Measurements from ENCODE around the gene RABGAP1L. TPM values are rescaled to one million over a fixed set of nuclear protein-coding genes. Genes with fewer than 3 reads are reported as not detected.
"Not testable (repeated sequence)": the region's sequence is repeated elsewhere in the genome, so short reads cannot be mapped to it uniquely, and the experiment has no call there.

The RABGAP1L gene
- total RNA-seq, 1 donor from 2014 or later: 36.9 TPM

GRCh38 chr1:174829990-174830389, 670.7 kb downstream of the RABGAP1L start:
- H3K4me1 Mint-ChIP-seq: no peaks in the 10 kb centered on the region
- H3K27me3 Mint-ChIP-seq: no peaks in the 10 kb centered on the region
- intact Hi-C loops (cut with micrococcal nuclease): no loop called here
- no peak overlapping the region for H3K4me3 Mint-ChIP-seq
- H3K27ac Mint-ChIP-seq: no peak overlapping the region
- DNase-seq: no peak
- no peaks in the 10 kb centered on the region for H3K9me3 Mint-ChIP-seq
- no peaks in the 10 kb centered on the region for H3K36me3 Mint-ChIP-seq (ENCODE audit: low read depth)

- no peak for DNase-seq
- no peaks in the 10 kb centered on the region for H3K36me3 Mint-ChIP-seq (ENCODE audit: low read depth)
- no peaks in the 10 kb centered on the region for H3K27me3 Mint-ChIP-seq
- no peak overlapping the region for H3K27ac Mint-ChIP-seq
- H3K9me3 Mint-ChIP-seq: no peaks in the 10 kb centered on the region
- intact Hi-C loops (cut with micrococcal nuclease): no loop called here
- H3K4me1 Mint-ChIP-seq: peaks cover 2% of the 10 kb centered on the region
- H3K4me3 Mint-ChIP-seq: no peak overlapping the region
These were observed 677.2 kb downstream of the RABGAP1L start for GRCh38 chr1:174836543-174836942.

GRCh38 chr1:174837386-174837785, 678.1 kb downstream of the RABGAP1L start:
- Mint-ChIP-seq H3K9me3 (no peaks in the 10 kb centered on the region), H3K36me3 (ENCODE audit: low read depth) (no peaks in the 10 kb centered on the region), H3K4me3 (no peak overlapping the region), H3K4me1 (peaks cover 2% of the 10 kb centered on the region), H3K27ac (no peak overlapping the region), H3K27me3 (no peaks in the 10 kb centered on the region)
- intact Hi-C loops (cut with micrococcal nuclease): no loop called here
- DNase-seq: no peak

GRCh38 chr1:174839211-174839610, 679.9 kb downstream of the RABGAP1L start:
- H3K4me1 Mint-ChIP-seq: peaks cover 2% of the 10 kb centered on the region
- intact Hi-C loops (cut with micrococcal nuclease): no loop called here
- H3K4me3 Mint-ChIP-seq: no peak overlapping the region
- no peak overlapping the region for H3K27ac Mint-ChIP-seq
- DNase-seq: no peak
- no peaks in the 10 kb centered on the region for H3K36me3 Mint-ChIP-seq (ENCODE audit: low read depth)
- no peaks in the 10 kb centered on the region for H3K27me3 Mint-ChIP-seq
- no peaks in the 10 kb centered on the region for H3K9me3 Mint-ChIP-seq

GRCh38 chr1:174841747-174842146, 682.4 kb downstream of the RABGAP1L start:
- Mint-ChIP-seq H3K4me1 (peaks cover 2% of the 10 kb centered on the region), H3K9me3 (no peaks in the 10 kb centered on the region), H3K27me3 (no peaks in the 10 kb centered on the region), H3K27ac (no peak overlapping the region), H3K36me3 (ENCODE audit: low read depth) (no peaks in the 10 kb centered on the region), H3K4me3 (no peak overlapping the region)
- no peak for DNase-seq
- intact Hi-C loops (cut with micrococcal nuclease): no loop called here

- H3K27me3 Mint-ChIP-seq; intact Hi-C loops (cut with micrococcal nuclease); DNase-seq; H3K4me1 Mint-ChIP-seq; H3K4me3 Mint-ChIP-seq; H3K27ac Mint-ChIP-seq; H3K9me3 Mint-ChIP-seq; H3K36me3 Mint-ChIP-seq (ENCODE audit: low read depth): not testable (repeated sequence)
These were observed 689.6 kb downstream of the RABGAP1L start for GRCh38 chr1:174848593-174849560.

GRCh38 chr1:174850726-174851125, 691.4 kb downstream of the RABGAP1L start:
- Mint-ChIP-seq H3K4me1 (peaks cover 2% of the 10 kb centered on the region), H3K9me3 (no peaks in the 10 kb centered on the region), H3K4me3 (no peak overlapping the region), H3K36me3 (ENCODE audit: low read depth) (peaks cover 2% of the 10 kb centered on the region), H3K27ac (no peak overlapping the region), H3K27me3 (no peaks in the 10 kb centered on the region)
- intact Hi-C loops (cut with micrococcal nuclease): no loop called here
- no peak for DNase-seq

- no peak overlapping the region for H3K4me3 Mint-ChIP-seq
- no peaks in the 10 kb centered on the region for H3K4me1 Mint-ChIP-seq
- intact Hi-C loops (cut with micrococcal nuclease): no loop called here
- peaks cover 7% of the 10 kb centered on the region for H3K9me3 Mint-ChIP-seq
- DNase-seq: no peak
- no peak overlapping the region for H3K27ac Mint-ChIP-seq
- H3K36me3 Mint-ChIP-seq (ENCODE audit: low read depth): no peaks in the 10 kb centered on the region
- H3K27me3 Mint-ChIP-seq: no peaks in the 10 kb centered on the region
These were observed 699.0 kb downstream of the RABGAP1L start for GRCh38 chr1:174858301-174858700.

- Mint-ChIP-seq H3K4me1 (peaks cover 4% of the 10 kb centered on the region), H3K9me3 (peaks cover 9% of the 10 kb centered on the region), H3K27me3 (no peaks in the 10 kb centered on the region), H3K36me3 (ENCODE audit: low read depth) (peaks cover 2% of the 10 kb centered on the region), H3K27ac (no peak overlapping the region), H3K4me3 (no peak overlapping the region)
- intact Hi-C loops (cut with micrococcal nuclease): no loop called here
- DNase-seq: no peak
These were observed 711.0 kb downstream of the RABGAP1L start for GRCh38 chr1:174870319-174870718.

- Mint-ChIP-seq H3K27me3 (no peaks in the 10 kb centered on the region), H3K36me3 (ENCODE audit: low read depth) (peaks cover 2% of the 10 kb centered on the region), H3K4me1 (peaks cover 4% of the 10 kb centered on the region), H3K4me3 (no peak overlapping the region), H3K9me3 (peaks cover 9% of the 10 kb centered on the region), H3K27ac (no peak overlapping the region)
- intact Hi-C loops (cut with micrococcal nuclease): no loop called here
- DNase-seq: no peak
These were observed 712.6 kb downstream of the RABGAP1L start for GRCh38 chr1:174871886-174872285.

GRCh38 chr1:174872615-174873058, 713.3 kb downstream of the RABGAP1L start:
- no peaks in the 10 kb centered on the region for H3K27me3 Mint-ChIP-seq
- H3K9me3 Mint-ChIP-seq: peaks cover 9% of the 10 kb centered on the region
- peaks cover 2% of the 10 kb centered on the region for H3K36me3 Mint-ChIP-seq (ENCODE audit: low read depth)
- no peak overlapping the region for H3K27ac Mint-ChIP-seq
- H3K4me3 Mint-ChIP-seq: no peak overlapping the region
- intact Hi-C loops (cut with micrococcal nuclease): no loop called here
- peaks cover 8% of the 10 kb centered on the region for H3K4me1 Mint-ChIP-seq
- DNase-seq: no peak

GRCh38 chr1:174874331-174875053, 715.2 kb downstream of the RABGAP1L start:
- intact Hi-C loops (cut with micrococcal nuclease): no loop called here
- Mint-ChIP-seq H3K4me1 (peaks cover 8% of the 10 kb centered on the region), H3K27me3 (no peaks in the 10 kb centered on the region), H3K36me3 (ENCODE audit: low read depth) (no peaks in the 10 kb centered on the region), H3K9me3 (peaks cover 3% of the 10 kb centered on the region), H3K27ac (no peak overlapping the region), H3K4me3 (peak overlapping the region; percentile 57)
- DNase-seq: no peak

GRCh38 chr1:174875306-174875705, 716.0 kb downstream of the RABGAP1L start:
- intact Hi-C loops (cut with micrococcal nuclease): no loop called here
- H3K4me3 Mint-ChIP-seq: peak overlapping the region; percentile 57
- no peaks in the 10 kb centered on the region for H3K36me3 Mint-ChIP-seq (ENCODE audit: low read depth)
- no peak overlapping the region for H3K27ac Mint-ChIP-seq
- no peaks in the 10 kb centered on the region for H3K9me3 Mint-ChIP-seq
- H3K4me1 Mint-ChIP-seq: peaks cover 8% of the 10 kb centered on the region
- DNase-seq: no peak
- H3K27me3 Mint-ChIP-seq: no peaks in the 10 kb centered on the region

- Mint-ChIP-seq H3K4me1 (peaks cover 8% of the 10 kb centered on the region), H3K27me3 (no peaks in the 10 kb centered on the region), H3K9me3 (no peaks in the 10 kb centered on the region), H3K4me3 (peak overlapping the region; percentile 54), H3K27ac (no peak overlapping the region), H3K36me3 (ENCODE audit: low read depth) (no peaks in the 10 kb centered on the region)
- no peak for DNase-seq
- intact Hi-C loops (cut with micrococcal nuclease): no loop called here
These were observed 717.9 kb downstream of the RABGAP1L start for GRCh38 chr1:174877208-174877673.

Measured in activated CD4-positive, alpha-beta T cell treated with anti-CD3 and anti-CD28 coated beads, Interleukin-2, amount 10 ng/mL, durations not matched to agents 24 days and 14 days (primary cell).